ENCODE measurements around the gene CCNY. TPM values are rescaled to one million over a fixed set of nuclear protein-coding genes. Genes with fewer than 3 reads are reported as not detected.

The CCNY gene
- total RNA-seq, 1 donor from 2014 or later: 68.7 TPM

GRCh38 chr10:35412003-35412723, 75.9 kb downstream of the CCNY start:
- peaks cover 52% of the 10 kb centered on the region for H3K4me1 Mint-ChIP-seq (ENCODE audit: low read depth)
- no peaks in the 10 kb centered on the region for H3K27me3 Mint-ChIP-seq (ENCODE audit: low read depth)
- no peaks in the 10 kb centered on the region for H3K36me3 Mint-ChIP-seq (ENCODE audit: low read depth)
- DNase-seq (ENCODE audit: low spot score): no peak
- H3K9me3 Mint-ChIP-seq (ENCODE audit: low read depth): no peaks in the 10 kb centered on the region
- no peak overlapping the region for H3K27ac Mint-ChIP-seq (ENCODE audit: unreplicated experiment)
- no peak overlapping the region for H3K4me3 Mint-ChIP-seq (ENCODE audit: unreplicated experiment)
- no peak for TF ChIP-seq CTCF (IDR thresholded peaks at IDR 0.05)

- no peak for DNase-seq (ENCODE audit: low spot score)
- TF ChIP-seq CTCF (IDR thresholded peaks at IDR 0.05): no peak
- Mint-ChIP-seq H3K27me3 (ENCODE audit: low read depth) (no peaks in the 10 kb centered on the region), H3K9me3 (ENCODE audit: low read depth) (no peaks in the 10 kb centered on the region), H3K4me1 (ENCODE audit: low read depth) (peaks cover 53% of the 10 kb centered on the region), H3K36me3 (ENCODE audit: low read depth) (no peaks in the 10 kb centered on the region), H3K27ac (ENCODE audit: unreplicated experiment) (no peak overlapping the region), H3K4me3 (ENCODE audit: unreplicated experiment) (no peak overlapping the region)
Measured at GRCh38 chr10:35412900-35413491, 76.7 kb downstream of the CCNY start.

- no peak overlapping the region for H3K27ac Mint-ChIP-seq (ENCODE audit: unreplicated experiment)
- no peaks in the 10 kb centered on the region for H3K27me3 Mint-ChIP-seq (ENCODE audit: low read depth)
- TF ChIP-seq CTCF (IDR thresholded peaks at IDR 0.05): no peak
- no peak for DNase-seq (ENCODE audit: low spot score)
- H3K36me3 Mint-ChIP-seq (ENCODE audit: low read depth): no peaks in the 10 kb centered on the region
- H3K9me3 Mint-ChIP-seq (ENCODE audit: low read depth): no peaks in the 10 kb centered on the region
- H3K4me3 Mint-ChIP-seq (ENCODE audit: unreplicated experiment): no peak overlapping the region
- peaks cover 47% of the 10 kb centered on the region for H3K4me1 Mint-ChIP-seq (ENCODE audit: low read depth)
Measured at GRCh38 chr10:35413985-35414861, 77.9 kb downstream of the CCNY start.

GRCh38 chr10:35415505-35415904, 79.2 kb downstream of the CCNY start:
- TF ChIP-seq CTCF (IDR thresholded peaks at IDR 0.05): no peak
- H3K4me3 Mint-ChIP-seq (ENCODE audit: unreplicated experiment): no peak overlapping the region
- peaks cover 43% of the 10 kb centered on the region for H3K4me1 Mint-ChIP-seq (ENCODE audit: low read depth)
- H3K27ac Mint-ChIP-seq (ENCODE audit: unreplicated experiment): no peak overlapping the region
- DNase-seq (ENCODE audit: low spot score): no peak
- no peaks in the 10 kb centered on the region for H3K27me3 Mint-ChIP-seq (ENCODE audit: low read depth)
- no peaks in the 10 kb centered on the region for H3K36me3 Mint-ChIP-seq (ENCODE audit: low read depth)
- H3K9me3 Mint-ChIP-seq (ENCODE audit: low read depth): no peaks in the 10 kb centered on the region

GRCh38 chr10:35416619-35417312, 80.5 kb downstream of the CCNY start:
- H3K4me1 Mint-ChIP-seq (ENCODE audit: low read depth): peaks cover 53% of the 10 kb centered on the region
- no peak overlapping the region for H3K4me3 Mint-ChIP-seq (ENCODE audit: unreplicated experiment)
- H3K27ac Mint-ChIP-seq (ENCODE audit: unreplicated experiment): no peak overlapping the region
- no peaks in the 10 kb centered on the region for H3K27me3 Mint-ChIP-seq (ENCODE audit: low read depth)
- no peaks in the 10 kb centered on the region for H3K9me3 Mint-ChIP-seq (ENCODE audit: low read depth)
- no peaks in the 10 kb centered on the region for H3K36me3 Mint-ChIP-seq (ENCODE audit: low read depth)
- no peak for TF ChIP-seq CTCF (IDR thresholded peaks at IDR 0.05)
- no peak for DNase-seq (ENCODE audit: low spot score)

Measured in chondrocyte (in vitro differentiated cells).